K562 (cell line): Measurements from ENCODE around the gene CHD2. TPM values are rescaled to one million over a fixed set of nuclear protein-coding genes. Genes with fewer than 3 reads are reported as not detected.

Source experiments
- ATAC-seq: fragments of 200-7000 bp; cut with Tn5 transposase; 3 replicates; pipeline ENCODE4 v1.9.1; 2020; ENCODE audit warnings: moderate library complexity
- BruUV-seq: library from RNA; stranded (reverse); fragments of 400-500 nt; replicated peaks from 2 replicates; lab custom pipeline; 2021; lab: Mats Ljungman, UMichigan
- CTCF ChIA-PET: fragments of 300-600 bp; formaldehyde crosslinking; extraction: SDS; loops from one replicate; lab custom pipeline; 2021; ENCODE audit warnings: low intra/inter-chr PET ratio; lab: Yijun Ruan, JAX
- POLR2A ChIA-PET: fragments of 300-600, 350-650 bp; sonication (Branson Sonifier 250); formaldehyde crosslinking; extraction: SDS; loops from one replicate; lab custom pipeline; 2021; ENCODE audit warnings: antibody characterized with exemption, inconsistent platforms; lab: Yijun Ruan, JAX
- DNase-seq, 4 experiments: peaks; one replicate each; pipeline versions ENCODE4 v3.0.0 to v3.0.0-alpha.2; 2011 to 2018; ENCODE audit warnings: low spot score in 3 of 4, mixed read lengths in 3 of 4; ENCODE audit errors: extremely low read depth in 1 of 4
- FAIRE-seq: peaks from 2 replicates; lab custom pipeline; 2011; peaks lifted over from hg19 to GRCh38; lab: Jason Lieb, UNC
- H2AFZ ChIP-seq: 2 replicates; pipeline ENCODE4 v1.6.0; 2011; ENCODE audit warnings: low read depth, low read length, control low read depth, inconsistent platforms
- H3K27ac ChIP-seq: fragments of 200-600 bp; 3 replicates; pipeline ENCODE4 v1.8.0; 2011; ENCODE audit warnings: low read depth, mild to moderate bottlenecking, control low read depth, inconsistent platforms, low read length, moderate library complexity, mixed read lengths; ENCODE audit errors: extremely low read depth
- H3K27me3 ChIP-seq, 2 experiments: fragments of 300-600 bp in 1 of 2; 2 replicates in 1 of 2; 3 replicates in 1 of 2; pipeline versions ENCODE4 v1.6.0 to v1.8.0; 2011; ENCODE audit warnings: inconsistent platforms in 2 of 2, low read length in 2 of 2, mild to moderate bottlenecking in 1 of 2, mixed read lengths in 1 of 2, moderate library complexity in 1 of 2; ENCODE audit not compliant: control insufficient read depth in 2 of 2, insufficient read depth in 2 of 2
- H3K36me3 ChIP-seq: fragments of 300-600 bp; 3 replicates; pipeline ENCODE4 v1.8.0; 2011; ENCODE audit warnings: mild to moderate bottlenecking, low read length, inconsistent platforms; ENCODE audit not compliant: control insufficient read depth, insufficient read depth
- H3K4me1 ChIP-seq, 2 experiments: fragments of 200-600 bp in 1 of 2; replicated peaks in 1 of 2; 2 replicates in 1 of 2; 3 replicates in 1 of 2; pipeline versions ENCODE4 v1.5.1 to v1.8.0; 2011; ENCODE audit warnings: inconsistent platforms in 2 of 2, low read length in 2 of 2, mild to moderate bottlenecking in 1 of 2, mixed read lengths in 1 of 2, moderate library complexity in 1 of 2; ENCODE audit not compliant: control insufficient read depth in 2 of 2, insufficient read depth in 2 of 2
- H3K4me2 ChIP-seq: 2 replicates; pipeline ENCODE4 v1.6.1; 2011; ENCODE audit warnings: low read length, control low read depth, inconsistent platforms, mixed read lengths; ENCODE audit not compliant: insufficient read depth
- H3K4me3 ChIP-seq: fragments of 200-600 bp; sonication (generic), shearing (Covaris generic); 2 replicates; pipeline ENCODE4 v1.5.1; 2016; ENCODE audit warnings: control low read depth, inconsistent platforms
- H3K79me2 ChIP-seq: fragments of 200-600 bp; 3 replicates; pipeline ENCODE4 v1.8.0; 2011; ENCODE audit warnings: low read length, inconsistent platforms; ENCODE audit not compliant: control insufficient read depth, insufficient read depth
- H3K9ac ChIP-seq, 2 experiments: 2 replicates each; pipeline versions ENCODE4 v1.6.0 to v1.6.1; 2011; ENCODE audit warnings: low read depth in 2 of 2, low read length in 2 of 2, control low read depth in 1 of 2, inconsistent platforms in 1 of 2, mild to moderate bottlenecking in 1 of 2, mixed read lengths in 1 of 2; ENCODE audit not compliant: insufficient read depth in 1 of 2
- H3K9me1 ChIP-seq: one replicate; pipeline ENCODE4 v1.6.0; 2011; ENCODE audit warnings: inconsistent platforms, mild to moderate bottlenecking, low read length, moderate library complexity; ENCODE audit not compliant: control insufficient read depth, insufficient read depth
- H3K9me3 ChIP-seq: replicated peaks from 2 replicates; pipeline ENCODE4 v1.5.1; 2011; ENCODE audit warnings: low read depth, low read length, inconsistent platforms; ENCODE audit not compliant: control insufficient read depth, insufficient read depth
- H4K20me1 ChIP-seq: replicated peaks from 2 replicates; pipeline ENCODE4 v1.6.1; 2011; ENCODE audit warnings: low read length, inconsistent platforms, mixed read lengths; ENCODE audit not compliant: control insufficient read depth, insufficient read depth
- ARNT ChIP-seq, 2 experiments: fragments of 450-650 bp; IDR thresholded peaks; 2 replicates each; pipeline ENCODE4 v1.6.1; 2016; ENCODE audit warnings: mild to moderate bottlenecking in 1 of 2
- CCAR2 ChIP-seq: fragments of 200-400 bp; formaldehyde crosslinking; IDR thresholded peaks from 2 replicates; pipeline ENCODE4 v1.6.1; 2017; ENCODE audit warnings: mild to moderate bottlenecking, low read depth, low read length
- EZH2 ChIP-seq: IDR thresholded peaks from 2 replicates; pipeline ENCODE4 v1.6.1; 2012; ENCODE audit warnings: low read depth, mild to moderate bottlenecking, inconsistent platforms, low read length, borderline replicate concordance
- MCM2 ChIP-seq: fragments of 450-650 bp; IDR thresholded peaks from 2 replicates; pipeline ENCODE4 v1.6.1; 2017; ENCODE audit warnings: low read depth, mild to moderate bottlenecking
- MCM5 ChIP-seq: fragments of 450-650 bp; IDR thresholded peaks from 2 replicates; pipeline ENCODE4 v1.6.1; 2016; ENCODE audit warnings: low read depth
- NUFIP1 ChIP-seq: fragments of 450-650 bp; IDR thresholded peaks from 2 replicates; pipeline ENCODE4 v1.6.1; 2018; ENCODE audit not compliant: partially characterized antibody
- SMARCA4 ChIP-seq: fragments of 450-650 bp; IDR thresholded peaks from 2 replicates; pipeline ENCODE4 v1.6.1; 2016
- ZNF76 ChIP-seq: fragments of 250-450 bp; sonication (Bioruptor Pico); IDR thresholded peaks from 2 replicates; pipeline ENCODE4 v1.4.0; 2020; ENCODE audit warnings: mild to moderate bottlenecking, moderate library complexity, borderline replicate concordance
- ZNF778 ChIP-seq: fragments of 450-650 bp; formaldehyde crosslinking; IDR thresholded peaks from 2 replicates; pipeline ENCODE4 v1.4.0; 2020; ENCODE audit warnings: mild to moderate bottlenecking, moderate library complexity
- ZZZ3 ChIP-seq: fragments of 450-650 bp; IDR thresholded peaks from 2 replicates; pipeline ENCODE4 v1.6.1; 2016; ENCODE audit warnings: antibody characterized with exemption, mild to moderate bottlenecking, moderate library complexity
- WGBS: fragments of 100-300 bp; shearing (Covaris generic); methylation state at CpG from one replicate; pipeline ENCODE4 v1.1.6; 2016; ENCODE audit warnings: low coverage, mixed read lengths; ENCODE audit not compliant: insufficient coverage; ENCODE audit errors: missing lambda C conversion rate; 5-methylcytosine and 5-hydroxymethylcytosine counted together
- in situ Hi-C: fragments of 300-500 bp; cut with MboI; formaldehyde crosslinking; loops from 4 replicates; pipeline ENCODE4 v1.15.0; 2018; ENCODE audit warnings: inconsistent platforms, mixed read lengths
- intact Hi-C: fragments of 100-400 bp; cut with micrococcal nuclease; formaldehyde crosslinking; loops from 2 replicates; pipeline ENCODE4 v1.14.2; 2022
- polyA plus RNA-seq, 8 experiments: library from polyadenylated mRNA; depleted of rRNA in 4 of 8; stranded (reverse) in 5 of 8; unstranded in 3 of 8; fragments of >200 nt; fragmentation: Nextera tagmentation in 2 of 8; fragmentation: Illumina TruSeq in 1 of 8; extraction: Ambion mirVana in 2 of 8; extraction: Trizol in 1 of 8; gene quantifications; 2 replicates each; pipeline versions ENCODE4 v1.2.1 to v1.2.3, GENCODE V29; 2011 to 2014; ENCODE audit warnings: inconsistent platforms in 1 of 8, missing spikeins in 1 of 8
- total RNA-seq, 7 experiments: library from RNA; depleted of rRNA in 6 of 7; stranded (reverse); fragments of >200 nt in 6 of 7; fragmentation: Illumina TruSeq in 2 of 7; extraction: Trizol in 2 of 7; gene quantifications; 2 replicates each; pipeline versions ENCODE4 v1.2.1 to v1.2.3, GENCODE V29; 2011 to 2021; ENCODE audit warnings: low replicate concordance in 1 of 7
- TF ChIP-seq, protein P1 (sequence below): fragments of 450-650 bp; IDR thresholded peaks from 2 replicates; pipeline ENCODE4 v1.6.1; 2018; ENCODE audit warnings: mild to moderate bottlenecking, low read depth; ENCODE audit not compliant: partially characterized antibody

Gene CHD2
- total and polyA plus RNA-seq, 9 of the 15 experiments (the other 6 are each of a cell fraction or from before 2014, with no cell fraction given) = 38.9 to 70.8 (median 56.2) TPM

DNA sequence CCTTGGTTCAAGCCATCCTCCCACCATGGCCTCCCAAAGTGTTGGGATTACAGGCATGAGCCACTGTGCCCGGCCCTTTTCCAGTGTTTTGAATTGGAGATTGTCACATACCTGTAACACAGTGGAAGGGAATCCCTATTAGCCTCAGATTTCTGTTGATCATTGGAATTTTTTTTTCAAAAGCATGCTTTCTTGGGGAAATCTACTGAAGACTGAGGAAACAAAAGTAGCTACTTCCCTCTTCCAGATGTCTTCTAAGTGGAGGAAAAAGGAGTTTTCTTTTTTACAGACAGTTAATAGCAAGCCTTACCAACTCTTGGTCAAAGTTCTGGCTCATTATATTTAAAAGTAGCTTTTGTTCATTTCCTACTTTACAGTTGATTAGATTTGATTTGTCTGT is 33.7 kb downstream of the CHD2 start:
- FAIRE-seq (no peak), DNase-seq (no peak), ATAC-seq (no peak)
- intact Hi-C loops (no loop called here), in situ Hi-C loops (no loop called here)
- no TSS peak for BruUV-seq
- Histone ChIP-seq H3K4me1 (no peaks in the 10 kb centered on the region), H3K79me2 (peaks cover 16% of the 10 kb centered on the region; the same call in 1 of the 3 replicates), H3K4me2 (no peak overlapping the region), H3K9me3 (no peaks in the 10 kb centered on the region), H3K4me3 (no peak overlapping the region), H4K20me1 (no peaks in the 10 kb centered on the region; the same call in 1 of the 2 replicates), H3K36me3 (peaks cover 91% of the 10 kb centered on the region), H3K27ac (no peak overlapping the region), H3K9ac (no peak overlapping the region), H2AFZ (no peak overlapping the region), H3K9me1 (no peaks in the 10 kb centered on the region), H3K27me3 (no peaks in the 10 kb centered on the region)
- no peak for TF ChIP-seq CCAR2
- no peak for TF ChIP-seq ZNF76 (CRISPR knock-in tag)
- 100% methylated on average over 1 of the region's 1 CpG for WGBS
- CTCF ChIA-PET = no interaction called here
- POLR2A ChIA-PET = interaction anchor here (0.7 kb wide), 1 partner anchor 126 kb away, joined by 3 read pairs; no protein-coding TSS in a partner anchor

DNA sequence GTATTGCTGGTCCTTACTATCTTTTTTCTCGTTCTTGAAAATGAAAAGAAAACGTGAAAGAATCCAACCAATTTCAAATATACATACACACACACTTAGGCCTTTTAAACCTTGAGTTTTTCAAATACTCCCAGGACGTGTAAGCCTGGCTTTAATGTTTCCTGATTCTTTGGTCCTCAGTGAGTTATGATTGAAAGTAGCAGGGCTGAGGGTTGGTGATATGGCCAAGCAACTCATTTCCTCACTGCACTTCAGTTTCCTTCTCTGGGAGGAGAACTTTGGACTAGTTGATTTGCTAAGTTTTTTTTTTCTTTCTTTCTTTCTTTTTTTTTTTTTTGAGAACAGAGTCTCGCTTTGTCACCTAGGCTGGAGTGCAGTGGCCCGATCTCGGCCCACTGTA is 34.6 kb downstream of the CHD2 start:
- 83% methylated on average over 3 of the region's 6 CpGs for WGBS
- POLR2A ChIA-PET = interaction anchor here (2.7 kb wide), 1 partner anchor 13 kb away, joined by 12 read pairs; no protein-coding TSS in a partner anchor
- Histone ChIP-seq H3K4me3 (no peak overlapping the region), H3K9me1 (no peaks in the 10 kb centered on the region), H3K9me3 (no peaks in the 10 kb centered on the region), H3K27ac (no peak overlapping the region), H3K9ac (no peak overlapping the region), H3K27me3 (no peaks in the 10 kb centered on the region), H3K4me1 (no peaks in the 10 kb centered on the region), H3K79me2 (peaks cover 16% of the 10 kb centered on the region; the same call in 1 of the 3 replicates), H3K4me2 (no peak overlapping the region), H4K20me1 (no peaks in the 10 kb centered on the region), H3K36me3 (peaks cover 93% of the 10 kb centered on the region), H2AFZ (no peak overlapping the region)
- DNase-seq (no peak), FAIRE-seq (no peak), ATAC-seq (no peak)
- no TSS peak for BruUV-seq
- in situ Hi-C loops (no loop called here), intact Hi-C loops (no loop called here)
- CTCF ChIA-PET = no interaction called here
- TF ChIP-seq NUFIP1 (no peak), MCM5 (no peak), EZH2 (no peak), ARNT (IDR thresholded peaks at IDR 0.05) (no peak), ZNF778 (no peak), MCM2 (no peak), SMARCA4 (no peak), ZZZ3 (no peak)
- TF ChIP-seq, protein P1, sequence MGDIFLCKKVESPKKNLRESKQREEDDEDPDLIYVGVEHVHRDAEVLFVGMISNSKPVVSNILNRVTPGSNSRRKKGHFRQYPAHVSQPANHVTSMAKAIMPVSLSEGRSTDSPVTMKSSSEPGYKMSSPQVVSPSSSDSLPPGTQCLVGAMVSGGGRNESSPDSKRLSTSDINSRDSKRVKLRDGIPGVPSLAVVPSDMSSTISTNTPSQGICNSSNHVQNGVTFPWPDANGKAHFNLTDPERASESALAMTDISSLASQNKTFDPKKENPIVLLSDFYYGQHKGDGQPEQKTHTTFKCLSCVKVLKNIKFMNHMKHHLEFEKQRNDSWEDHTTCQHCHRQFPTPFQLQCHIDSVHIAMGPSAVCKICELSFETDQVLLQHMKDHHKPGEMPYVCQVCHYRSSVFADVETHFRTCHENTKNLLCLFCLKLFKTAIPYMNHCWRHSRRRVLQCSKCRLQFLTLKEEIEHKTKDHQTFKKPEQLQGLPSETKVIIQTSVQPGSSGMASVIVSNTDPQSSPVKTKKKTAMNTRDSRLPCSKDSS = no peak
- TF ChIP-seq, all 486 proteins: peak for 0
